Right ventricle myocardium superior (tissue), 1 donor: ENCODE data around the gene C1orf21. TPM values are rescaled to one million over a fixed set of nuclear protein-coding genes. Genes with fewer than 3 reads are reported as not detected.
"Not testable (repeated sequence)": the region's sequence is repeated elsewhere in the genome, so short reads cannot be mapped to it uniquely, and the experiment has no call there.

ENCODE experiments used
- ATAC-seq: fragments of 200-7000 bp; cut with Tn5 transposase; one replicate; pipeline ENCODE4 v1.9.1; 2020; ENCODE audit warnings: mild to moderate bottlenecking; ENCODE audit not compliant: poor library complexity
- DNase-seq: peaks from one replicate; pipeline ENCODE4 v3.0.0-alpha.2; 2020
- intact Hi-C: fragments of 100-400 bp; cut with DNase I; formaldehyde crosslinking; loops from one replicate; pipeline ENCODE4 v1.11.2; 2022
- total RNA-seq: library from RNA; stranded (reverse); fragmentation: NEBNext Ultra II Directional; extraction: Animal tissue kit (Norgen Biotek cat#: 25700); gene quantifications from one replicate; pipeline ENCODE4 v1.2.1, GENCODE V29; 2021
- donor health status: DM: no; HTN: yes; CAD: no; lungs with severe emphysema.

The C1orf21 gene
- total RNA-seq, 1 donor from 2014 or later = 47.6 TPM

DNA sequence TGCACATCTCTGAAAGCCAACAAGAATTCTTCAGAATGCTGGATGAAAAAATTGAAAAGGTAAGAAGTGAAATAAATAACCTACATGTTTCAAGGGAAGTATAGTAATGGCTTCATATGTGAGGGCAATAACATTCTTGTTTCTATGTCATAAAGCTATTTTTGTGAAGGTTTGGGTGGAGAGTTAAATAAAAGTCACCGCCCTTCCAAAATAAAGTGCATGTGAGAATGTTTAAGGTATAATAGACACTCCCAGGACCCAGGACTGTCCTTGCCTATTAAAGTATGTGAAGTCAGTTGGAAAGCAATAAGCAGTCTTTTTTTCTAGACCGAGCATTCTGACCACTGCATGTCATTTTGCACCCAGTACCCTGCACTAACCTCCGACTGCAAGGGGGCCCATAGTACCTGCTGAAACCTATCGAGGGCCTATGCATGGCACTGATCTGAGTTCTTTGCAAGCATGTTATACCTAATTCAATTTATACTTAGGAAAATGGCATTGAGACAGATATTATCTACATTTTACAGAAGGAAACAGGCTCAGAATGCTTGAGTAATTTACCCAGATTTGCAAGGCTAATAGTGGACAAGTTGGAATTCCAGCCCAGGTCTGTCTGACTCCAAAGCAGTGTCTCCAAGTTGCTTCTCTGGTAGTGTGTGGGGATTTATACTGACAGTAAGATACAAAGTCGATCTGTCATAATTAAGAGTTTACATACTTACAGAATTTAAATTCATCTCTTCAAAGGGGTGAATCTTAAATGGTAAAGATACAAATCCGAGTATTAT is 211.8 kb downstream of the C1orf21 start:
- intact Hi-C loops = no loop called here
- ATAC-seq = no peak

GRCh38 chr1:184604152-184604900 is 217.5 kb downstream of the C1orf21 start:
- no peak for DNase-seq
- intact Hi-C loops = no loop called here
- ATAC-seq = no peak

More for the DNA sequence above, 211.8 kb downstream of the C1orf21 start:
- DNase-seq = no peak

DNA sequence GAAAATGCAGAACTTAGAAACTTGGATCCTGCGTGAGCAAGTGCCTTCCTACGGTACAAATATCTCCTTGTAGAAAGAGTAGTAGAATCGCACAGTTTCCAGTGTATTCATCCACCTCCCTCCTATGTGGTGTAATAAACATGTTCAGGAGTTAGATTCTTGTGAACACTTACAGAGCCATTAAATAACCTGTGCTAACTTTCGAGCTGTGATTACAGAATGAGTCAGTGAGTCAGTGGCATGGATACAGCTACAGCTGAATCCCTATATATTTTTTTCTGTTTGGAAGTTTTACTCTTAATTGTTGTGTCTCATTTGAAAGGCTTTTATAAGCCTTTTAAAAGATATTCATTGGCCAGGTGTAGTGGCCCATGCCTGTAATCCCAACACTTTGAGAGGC is 219.1 kb downstream of the C1orf21 start:
- ATAC-seq (no peak), DNase-seq (no peak)
- intact Hi-C loops = no loop called here

DNA sequence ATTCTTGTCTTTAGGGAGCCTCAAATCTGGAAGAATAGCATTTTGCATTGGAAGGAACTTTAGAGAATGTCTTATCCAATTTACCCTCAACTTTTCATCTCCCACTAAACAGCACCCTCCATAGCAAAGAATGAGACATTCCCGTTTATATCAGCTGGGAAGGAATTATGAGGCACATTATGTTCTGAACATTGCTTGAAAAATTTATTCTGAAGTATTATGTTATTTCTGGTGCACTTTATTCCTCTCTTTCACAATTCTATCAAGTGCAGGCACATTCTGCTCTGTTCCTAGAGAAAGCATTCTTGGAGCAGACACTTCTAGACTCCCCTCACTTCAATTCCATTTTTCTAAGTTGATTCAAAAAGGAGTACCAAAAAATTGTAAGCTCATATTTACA is 220.0 kb downstream of the C1orf21 start:
- intact Hi-C loops = no loop called here
- ATAC-seq (peak; percentile 51), DNase-seq (no peak)

- DNase-seq (no peak), ATAC-seq (no peak)
- intact Hi-C loops = no loop called here
These were observed 221.8 kb downstream of the C1orf21 start for GRCh38 chr1:184608581-184608980.

- intact Hi-C loops = no loop called here
- DNase-seq = no peak
- no peak for ATAC-seq
These were observed 222.2 kb downstream of the C1orf21 start for GRCh38 chr1:184608990-184609389.

- intact Hi-C loops = loop anchor here (10.0 kb wide), 1 partner anchor 54 kb away; no protein-coding TSS in a partner anchor
- DNase-seq (no peak), ATAC-seq (peak; percentile 54)
These were observed 224.2 kb downstream of the C1orf21 start for GRCh38 chr1:184610876-184611595.

DNA sequence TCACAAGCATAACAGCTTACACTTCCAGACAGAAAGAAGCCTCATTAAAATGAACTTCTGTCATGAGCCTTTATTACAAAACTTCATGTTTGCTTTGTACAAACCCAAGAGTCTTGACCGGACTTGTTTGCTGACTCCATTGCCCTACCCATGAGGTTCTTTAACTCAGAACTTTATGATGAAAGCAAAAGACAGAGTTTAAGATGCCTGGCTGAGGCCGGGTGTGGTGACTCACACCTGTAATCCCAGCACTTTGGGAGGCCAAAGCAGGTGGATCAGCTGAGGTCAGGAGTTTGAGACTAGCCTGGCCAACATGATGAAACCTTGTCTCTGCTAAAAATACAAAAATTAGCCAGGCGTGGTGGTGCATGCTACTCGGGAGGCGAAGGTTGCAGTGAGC is 225.4 kb downstream of the C1orf21 start:
- intact Hi-C loops = loop anchor here (10.0 kb wide), 1 partner anchor 53 kb away; no protein-coding TSS in a partner anchor
- DNase-seq, ATAC-seq: not testable (repeated sequence)

GRCh38 chr1:184614667-184615066 is 227.8 kb downstream of the C1orf21 start:
- no peak for DNase-seq
- ATAC-seq = no peak
- intact Hi-C loops = loop anchor here (10.0 kb wide), 1 partner anchor 50 kb away; no protein-coding TSS in a partner anchor

GRCh38 chr1:184615301-184615700 is 228.5 kb downstream of the C1orf21 start:
- DNase-seq (no peak), ATAC-seq (peak; percentile 17)
- intact Hi-C loops = loop anchor here (10.0 kb wide), 1 partner anchor 50 kb away; no protein-coding TSS in a partner anchor

GRCh38 chr1:184616504-184616903 is 229.7 kb downstream of the C1orf21 start:
- no peak for ATAC-seq
- DNase-seq = no peak
- intact Hi-C loops = loop anchor here (10.0 kb wide), 1 partner anchor 48 kb away; no protein-coding TSS in a partner anchor

DNA sequence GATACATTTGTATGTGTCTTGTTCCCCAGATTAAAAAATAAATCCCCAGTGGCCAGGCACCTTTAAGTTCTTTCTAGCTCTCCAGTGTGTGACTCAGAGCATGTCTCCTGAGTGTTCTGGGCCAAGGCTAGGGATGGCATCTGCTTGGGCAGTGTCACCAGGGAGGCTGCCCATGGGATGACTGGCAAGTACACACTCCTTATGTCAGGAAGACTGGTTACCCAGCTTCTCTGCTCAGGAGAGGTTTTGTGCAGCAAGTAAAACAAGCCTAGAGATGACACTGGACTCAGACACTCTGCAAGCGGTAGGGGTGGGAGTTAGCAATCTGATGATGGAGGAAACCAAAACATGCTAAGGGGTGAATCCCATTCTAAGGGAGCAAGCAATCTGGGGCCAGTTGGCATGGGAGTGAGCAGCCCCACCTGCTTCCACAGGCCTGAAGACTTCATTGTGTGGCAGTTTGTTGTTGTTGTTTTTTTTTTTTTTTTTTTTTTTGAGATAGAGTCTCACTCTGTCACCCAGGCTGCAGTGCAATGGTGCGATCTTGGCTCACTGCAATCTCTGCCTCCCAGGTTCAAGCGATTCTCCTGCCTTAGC is 230.7 kb downstream of the C1orf21 start:
- intact Hi-C loops = loop anchor here (10.0 kb wide), 1 partner anchor 47 kb away; no protein-coding TSS in a partner anchor
- no peak for ATAC-seq
- no peak for DNase-seq

DNA sequence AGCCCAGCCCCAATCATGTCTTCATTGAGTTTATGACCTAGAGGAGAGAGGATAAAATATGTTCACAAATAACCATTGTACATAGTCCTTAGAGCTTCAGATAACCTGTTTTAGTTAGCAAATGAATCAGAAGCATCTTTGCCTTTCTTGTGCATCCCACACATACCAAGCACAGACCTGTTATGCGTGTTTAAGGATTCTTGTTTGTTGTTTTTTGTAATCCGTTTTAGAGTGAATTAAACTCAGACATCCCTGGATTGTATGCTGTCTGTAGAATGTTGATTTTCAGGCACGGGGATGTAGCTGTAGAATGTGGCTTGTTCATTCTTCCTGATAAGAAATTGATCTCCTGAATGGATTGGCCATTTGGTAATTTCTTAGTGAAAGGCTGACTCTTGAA is 232.0 kb downstream of the C1orf21 start:
- ATAC-seq (no peak), DNase-seq (no peak)
- intact Hi-C loops = loop anchor here (10.0 kb wide), 1 partner anchor 46 kb away; no protein-coding TSS in a partner anchor

DNA sequence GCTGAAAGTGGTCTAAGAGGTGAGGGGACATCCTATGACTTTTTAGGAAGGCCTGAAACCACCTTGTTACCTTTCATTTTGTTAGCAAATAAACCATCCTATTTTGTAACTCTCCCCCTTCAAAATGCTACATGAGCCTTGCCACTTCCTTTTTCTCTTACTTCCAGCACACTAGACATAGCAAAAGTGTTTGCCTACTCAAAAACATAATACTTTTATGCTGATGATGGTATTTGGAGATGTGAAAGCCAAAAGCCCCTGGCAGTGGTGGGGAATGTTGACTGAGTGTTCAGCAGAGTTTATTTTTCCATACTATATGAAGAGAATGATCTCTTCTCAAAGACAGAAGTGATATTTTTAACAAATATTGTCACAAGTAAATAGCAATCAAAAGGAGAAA is 233.6 kb downstream of the C1orf21 start:
- ATAC-seq (no peak), DNase-seq (no peak)
- intact Hi-C loops = no loop called here

DNA sequence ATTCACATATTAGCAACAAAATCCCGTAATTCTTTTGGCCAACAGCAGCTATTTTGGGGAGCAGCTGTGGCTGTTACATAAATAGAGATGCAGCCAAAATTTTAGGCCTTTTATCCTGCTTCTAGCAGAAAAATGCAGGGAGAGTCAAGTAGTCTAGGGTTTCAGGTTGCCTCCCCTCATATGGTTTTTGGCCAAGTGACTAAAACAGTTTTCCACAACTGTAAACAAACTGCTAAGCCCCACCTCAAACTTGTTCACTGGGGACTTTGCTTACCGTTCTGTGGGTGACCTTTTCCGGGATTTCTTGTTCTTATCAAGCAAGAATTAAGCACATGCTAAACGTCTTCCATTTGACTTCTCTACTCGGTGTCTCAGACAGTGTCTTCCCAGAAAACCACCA is 234.4 kb downstream of the C1orf21 start:
- DNase-seq (no peak), ATAC-seq (peak; percentile 65)
- intact Hi-C loops = no loop called here

DNA sequence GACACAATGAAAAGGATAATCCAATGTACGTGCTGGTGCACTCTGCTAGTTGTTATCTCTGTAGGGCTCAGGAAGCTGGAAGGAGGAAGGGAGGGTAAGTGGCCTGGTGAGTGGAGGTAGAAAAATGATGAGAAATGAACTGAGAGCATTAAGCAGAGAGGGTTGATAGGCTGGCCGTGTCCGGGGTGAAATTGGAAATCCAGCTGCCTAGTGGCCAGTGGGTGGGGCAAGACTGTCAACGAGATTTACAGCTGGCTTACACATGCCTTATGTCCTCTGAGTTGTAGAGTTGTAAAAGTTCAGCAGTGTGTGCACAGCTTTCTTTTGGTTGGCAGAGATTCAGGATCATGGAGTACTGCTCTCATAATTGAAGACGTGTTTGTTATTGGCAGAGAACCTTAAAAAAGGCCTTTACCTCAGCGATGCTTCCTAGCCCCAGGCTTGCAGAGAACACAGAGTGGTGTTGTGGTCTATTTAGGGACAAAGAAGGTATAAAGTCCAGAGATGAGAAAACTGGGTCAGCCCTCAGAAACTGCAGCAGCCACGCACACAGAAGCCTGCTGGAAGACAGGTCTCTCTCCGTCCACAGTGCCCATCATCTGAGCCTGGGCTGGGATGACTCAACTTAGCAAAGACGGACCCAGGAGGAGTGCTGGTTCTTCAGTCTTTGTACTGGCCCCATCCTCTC is 235.5 kb downstream of the C1orf21 start:
- intact Hi-C loops = no loop called here
- ATAC-seq (peak; percentile 84), DNase-seq (peak; percentile 82)

GRCh38 chr1:184623404-184623803 is 236.6 kb downstream of the C1orf21 start:
- ATAC-seq (no peak), DNase-seq (no peak)
- intact Hi-C loops = no loop called here

DNA sequence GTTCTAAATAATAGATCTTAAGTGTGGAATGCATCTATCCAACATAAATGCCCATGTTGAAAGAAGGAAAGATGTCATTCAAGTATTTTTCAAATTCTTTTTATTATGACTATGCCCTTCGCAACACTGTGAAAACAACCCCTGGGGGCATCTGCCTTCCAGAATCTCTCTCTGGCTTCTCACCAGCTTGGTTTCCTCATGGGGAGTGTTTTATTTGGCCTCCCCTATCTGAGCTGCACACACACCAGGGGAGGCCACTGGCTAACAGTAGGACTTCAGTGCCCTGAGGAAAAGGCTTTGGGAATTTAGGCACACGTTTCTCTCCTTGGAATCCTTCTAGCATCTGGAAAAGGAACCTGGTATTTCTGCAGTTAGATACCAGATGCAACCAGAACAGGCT is 237.2 kb downstream of the C1orf21 start:
- ATAC-seq = peak; percentile 18
- DNase-seq = no peak
- intact Hi-C loops = no loop called here
